NCI-H2081 treated with DMSO at 0.1 percent for 48 hours (cell line): ENCODE results near the gene AMPD3.

ENCODE experiments used
- DNase-seq: peaks from one replicate; lab custom pipeline; 2025; lab: John Stamatoyannopoulos, UW

Gene AMPD3

GRCh38 chr11:10540915-10541560 lies 86.0 kb downstream of the AMPD3 start, which contains the start of gene RNF141:
Gene RNF141 (minus strand): TSS chr11:10541187. CDS start chr11:10534158, 7,029 bp downstream.
- peak; percentile 83 for DNase-seq

DNA sequence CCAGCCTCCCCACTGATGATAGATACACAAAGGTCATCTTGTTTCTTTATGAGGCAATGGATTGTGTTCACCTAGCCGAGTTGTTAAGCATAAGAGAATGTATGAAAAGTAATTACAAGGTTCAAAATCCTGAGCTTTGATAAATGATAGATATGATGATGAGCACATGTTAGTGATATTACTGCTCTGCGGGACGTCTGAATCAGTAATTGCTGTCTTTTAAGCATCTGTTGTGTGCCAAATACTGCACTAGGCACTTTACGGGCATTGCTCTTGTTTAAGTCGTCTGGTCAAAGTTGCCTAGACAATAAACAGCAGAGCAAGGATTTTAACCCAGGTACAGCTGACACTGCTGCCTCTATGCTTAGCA lies 86.5 kb downstream of the AMPD3 start:
- no peak for DNase-seq

GRCh38 chr11:10542776-10543175 lies 87.7 kb downstream of the AMPD3 start:
- DNase-seq = no peak

- no peak for DNase-seq
These were observed 88.7 kb downstream of the AMPD3 start for GRCh38 chr11:10543782-10544181.

DNA sequence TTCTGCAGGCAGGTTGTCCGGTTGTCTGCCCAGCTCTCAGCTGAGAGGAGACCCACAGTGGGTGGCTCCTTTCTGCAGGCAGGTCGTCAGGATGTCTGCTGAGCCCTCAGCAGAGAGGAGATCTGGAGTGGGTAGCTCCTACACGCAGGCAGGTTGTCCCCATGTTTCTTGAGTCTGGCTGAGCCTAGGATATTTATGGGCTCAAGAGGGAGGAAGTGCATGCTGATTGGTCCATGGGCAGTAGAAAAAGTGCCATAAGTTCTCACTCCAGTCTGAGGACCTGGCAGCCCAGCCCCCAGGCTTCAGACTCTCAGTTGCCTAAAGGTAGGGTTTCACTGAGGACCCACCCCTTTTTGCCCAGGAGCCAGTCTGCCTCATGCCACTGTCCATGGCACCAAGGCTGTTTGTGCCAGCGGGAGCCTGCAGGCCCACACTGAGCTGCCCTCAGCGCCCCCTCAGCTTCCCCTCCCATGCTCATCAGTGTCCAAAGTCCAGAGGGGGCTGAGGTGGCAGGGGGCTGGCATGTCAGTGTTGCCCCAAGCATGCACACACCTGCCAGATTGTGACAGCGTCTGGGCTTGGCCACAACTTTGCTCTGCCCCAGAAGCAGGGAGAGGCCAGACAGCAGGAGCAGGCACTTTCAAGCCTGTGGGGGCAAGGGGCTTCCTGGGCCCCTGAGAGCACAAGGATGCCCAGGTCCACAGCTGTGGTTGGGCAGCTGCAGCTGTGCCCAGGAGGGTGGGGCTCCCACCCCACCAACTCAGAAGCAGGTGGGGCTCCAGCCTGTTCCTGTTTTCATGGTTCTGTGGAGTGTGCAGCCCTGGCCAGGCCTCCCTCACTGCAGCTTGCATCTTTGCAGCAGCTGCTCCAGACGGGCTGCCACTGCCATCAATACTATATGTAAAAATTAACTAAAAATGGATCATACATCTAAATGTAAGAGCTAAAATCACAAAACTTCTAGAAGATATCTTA lies 89.7 kb downstream of the AMPD3 start:
- DNase-seq = no peak

DNA sequence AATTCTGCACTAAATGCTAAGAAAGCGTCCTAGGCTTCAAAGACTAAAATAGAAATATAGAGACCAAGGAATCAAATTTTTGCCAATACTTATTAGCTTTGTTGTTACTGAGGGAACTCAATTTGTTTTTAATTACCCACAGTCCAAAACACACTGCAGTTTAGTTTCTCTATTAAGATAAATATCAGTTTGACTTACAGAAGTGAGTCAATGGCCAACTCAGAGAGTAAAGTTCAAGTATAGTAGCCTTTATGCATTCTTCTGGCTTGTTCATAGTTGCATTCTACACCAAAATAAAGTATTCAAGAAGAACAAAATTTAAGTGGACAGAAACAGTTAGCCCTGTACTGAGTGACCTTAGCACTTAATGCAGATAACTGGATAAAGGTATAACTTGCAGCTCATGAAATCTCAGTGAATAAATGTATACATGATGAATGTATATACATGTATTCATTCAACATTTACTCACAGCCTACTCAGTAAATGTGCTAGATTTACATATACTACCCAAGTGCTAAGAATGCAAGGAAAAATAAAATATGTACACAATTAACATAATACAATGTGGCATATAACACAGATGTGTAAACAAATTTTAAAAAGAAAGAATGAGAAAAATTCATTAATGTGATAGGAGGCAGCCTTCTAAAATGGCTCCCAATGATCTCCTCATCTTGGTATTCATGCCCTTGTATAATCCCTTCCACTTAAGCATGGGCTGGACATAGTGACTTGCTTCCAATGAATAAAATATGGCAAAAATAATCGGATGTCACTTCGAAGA lies 95.6 kb downstream of the AMPD3 start:
- DNase-seq = no peak

DNA sequence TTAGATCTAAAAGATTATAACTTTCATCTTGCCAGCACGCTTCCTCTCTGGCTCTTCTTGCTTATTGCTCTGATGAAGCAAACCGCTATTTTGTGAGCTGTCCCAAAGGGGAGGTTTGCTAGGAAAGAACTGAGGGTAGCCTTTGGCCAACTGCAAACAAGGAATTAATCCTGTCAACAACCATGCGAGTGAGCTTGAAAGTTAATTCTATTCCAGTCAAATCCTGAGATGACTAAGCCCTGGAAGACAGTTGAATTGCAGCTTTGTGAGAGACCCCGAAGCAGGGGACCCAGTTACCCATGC lies 96.2 kb downstream of the AMPD3 start:
- no peak for DNase-seq

DNA sequence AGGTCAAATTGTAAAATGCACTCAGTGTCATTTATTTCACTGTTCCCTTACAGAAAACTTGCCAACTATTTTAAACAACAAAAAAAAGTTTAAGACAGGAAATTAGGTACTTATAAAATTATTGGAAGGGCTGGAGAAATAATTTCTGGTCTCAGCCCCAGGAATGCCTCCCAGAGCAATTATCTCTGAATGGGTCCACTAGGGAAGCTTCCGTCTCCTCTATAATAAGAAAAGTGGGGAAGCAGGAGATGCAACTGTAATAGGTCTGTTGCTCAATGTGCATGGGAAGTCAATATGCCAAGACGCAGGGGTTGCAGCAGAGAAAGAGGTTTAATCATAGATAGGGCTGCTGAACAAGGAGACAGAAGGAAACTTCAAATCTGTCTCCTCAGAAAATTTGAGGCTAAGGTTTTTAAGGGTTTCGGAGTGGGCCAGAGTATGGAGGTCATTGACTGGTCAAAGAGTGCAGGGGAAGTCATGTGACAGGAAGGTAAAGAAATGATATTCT lies 96.8 kb downstream of the AMPD3 start:
- no peak for DNase-seq

- no peak for DNase-seq
These were observed 101.5 kb downstream of the AMPD3 start for GRCh38 chr11:10556590-10556989.
